Peyer's patch (tissue), 4 donors: ENCODE measurements around the gene OLA1.

Experiments
- POLR2A ChIP-seq, 2 donors: fragments of 450-650 bp; IDR thresholded peaks; one replicate each; pipeline ENCODE4 v1.5.1; 2017; ENCODE audit warnings: antibody characterized with exemption in 2 of 2, mild to moderate bottlenecking in 2 of 2, moderate library complexity in 2 of 2
- TF ChIP-seq, protein P1 (sequence below), 6 experiments: fragments of 450-650 bp in 4 of 6; fragments of 200-600 bp in 2 of 6; sonication (generic) in 1 of 6; IDR thresholded peaks; one replicate each; pipeline ENCODE4 v1.5.1; 2017 to 2019; ENCODE audit warnings: antibody characterized with exemption in 6 of 6, mild to moderate bottlenecking in 3 of 6, moderate library complexity in 1 of 6

DNA sequence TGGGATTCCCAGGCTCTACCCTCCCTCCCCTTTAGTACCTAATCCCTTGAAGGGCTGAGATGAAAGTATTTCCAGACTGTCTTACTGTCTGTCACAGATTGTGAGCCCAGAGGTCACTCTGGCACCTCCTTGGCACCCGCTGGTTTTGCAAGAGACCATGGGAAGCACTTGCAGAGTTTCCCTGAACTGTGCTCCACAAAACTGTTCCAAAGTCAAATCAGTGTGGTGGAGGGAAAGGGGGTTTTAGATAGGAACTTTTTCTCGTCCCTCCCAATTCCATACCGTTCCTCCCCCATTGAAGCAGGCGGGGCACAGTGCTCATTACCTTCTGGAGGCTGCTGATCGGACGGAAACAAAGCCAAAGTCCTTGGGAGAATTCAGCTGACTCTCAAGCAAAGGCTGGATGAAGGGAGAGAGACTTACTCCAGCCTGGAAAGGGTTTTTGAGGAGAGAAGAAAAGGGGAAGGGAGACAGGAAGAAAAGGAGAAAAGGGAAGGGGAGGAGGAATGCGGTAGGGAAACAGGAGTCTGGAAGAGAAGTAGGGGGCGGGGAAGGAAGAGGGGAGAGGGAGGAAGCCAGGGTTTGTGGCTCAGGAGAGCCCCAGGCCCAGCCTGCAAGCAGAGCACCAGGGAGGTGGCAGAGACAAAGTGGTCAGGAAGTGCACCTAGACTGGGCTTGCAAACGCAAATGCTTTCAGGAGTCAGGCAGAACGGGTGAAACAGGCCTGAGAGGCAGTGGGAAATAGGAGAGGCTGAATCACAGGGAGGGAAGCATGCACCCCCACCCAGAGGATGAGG is 194.8 kb downstream of the OLA1 start:
- no peak for TF ChIP-seq POLR2A (IDR thresholded peaks at IDR 0.05)
- TF ChIP-seq, protein P1, sequence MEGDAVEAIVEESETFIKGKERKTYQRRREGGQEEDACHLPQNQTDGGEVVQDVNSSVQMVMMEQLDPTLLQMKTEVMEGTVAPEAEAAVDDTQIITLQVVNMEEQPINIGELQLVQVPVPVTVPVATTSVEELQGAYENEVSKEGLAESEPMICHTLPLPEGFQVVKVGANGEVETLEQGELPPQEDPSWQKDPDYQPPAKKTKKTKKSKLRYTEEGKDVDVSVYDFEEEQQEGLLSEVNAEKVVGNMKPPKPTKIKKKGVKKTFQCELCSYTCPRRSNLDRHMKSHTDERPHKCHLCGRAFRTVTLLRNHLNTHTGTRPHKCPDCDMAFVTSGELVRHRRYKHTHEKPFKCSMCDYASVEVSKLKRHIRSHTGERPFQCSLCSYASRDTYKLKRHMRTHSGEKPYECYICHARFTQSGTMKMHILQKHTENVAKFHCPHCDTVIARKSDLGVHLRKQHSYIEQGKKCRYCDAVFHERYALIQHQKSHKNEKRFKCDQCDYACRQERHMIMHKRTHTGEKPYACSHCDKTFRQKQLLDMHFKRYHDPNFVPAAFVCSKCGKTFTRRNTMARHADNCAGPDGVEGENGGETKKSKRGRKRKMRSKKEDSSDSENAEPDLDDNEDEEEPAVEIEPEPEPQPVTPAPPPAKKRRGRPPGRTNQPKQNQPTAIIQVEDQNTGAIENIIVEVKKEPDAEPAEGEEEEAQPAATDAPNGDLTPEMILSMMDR (IDR thresholded peaks at IDR 0.05): no peak
